Measurements from ENCODE around the gene SMAP2.

SMAP2 gene

DNA sequence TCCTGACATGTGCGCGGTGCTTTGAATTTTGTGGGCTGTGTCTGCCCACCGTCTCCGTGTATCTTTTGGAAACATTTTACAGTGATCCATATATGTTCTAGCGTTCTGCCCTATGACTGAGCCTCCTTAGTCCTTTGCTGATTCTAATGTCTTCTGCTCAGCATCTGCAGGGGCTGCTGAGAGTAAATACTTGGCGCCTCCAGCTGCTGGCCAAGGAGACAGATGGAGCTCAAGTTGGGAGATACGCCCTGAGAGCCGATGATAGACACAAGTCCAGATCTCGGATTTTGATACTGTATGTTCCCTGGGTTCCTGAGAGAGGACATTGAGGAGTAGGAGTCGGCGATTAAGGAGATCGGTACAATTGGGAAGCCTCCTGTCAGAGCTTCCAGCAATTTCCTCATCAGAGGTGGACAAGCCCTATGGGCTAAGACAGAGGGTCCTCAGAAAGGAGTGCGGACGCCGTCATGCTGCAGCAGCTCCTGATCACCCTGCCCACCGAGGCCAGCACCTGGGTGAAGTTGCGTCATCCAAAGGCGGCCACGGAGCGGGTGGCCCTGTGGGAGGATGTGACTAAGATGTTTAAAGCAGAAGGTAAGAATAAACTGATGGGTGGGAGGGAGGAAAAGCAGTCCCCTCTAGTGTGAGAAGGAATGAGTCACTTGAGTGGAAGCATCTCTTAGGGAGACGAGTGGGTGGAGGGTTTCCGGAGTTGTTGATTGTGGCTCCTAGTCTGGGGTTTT lies 77.1 kb downstream of the SMAP2 start:
- no peak for TF ChIP-seq CTCF (IDR thresholded peaks at IDR 0.05; ENCODE audit: low read depth, low read length)
- DNase-seq (ENCODE audit: low read depth in 2 of 2): peak; percentile 49 to 84
- H3K4me3 ChIP-seq (replicated peaks in 1 of 2; ENCODE audit: low read depth in 2 of 2, low read length in 2 of 2): peak overlapping the region; percentile 68 to 77

DNA sequence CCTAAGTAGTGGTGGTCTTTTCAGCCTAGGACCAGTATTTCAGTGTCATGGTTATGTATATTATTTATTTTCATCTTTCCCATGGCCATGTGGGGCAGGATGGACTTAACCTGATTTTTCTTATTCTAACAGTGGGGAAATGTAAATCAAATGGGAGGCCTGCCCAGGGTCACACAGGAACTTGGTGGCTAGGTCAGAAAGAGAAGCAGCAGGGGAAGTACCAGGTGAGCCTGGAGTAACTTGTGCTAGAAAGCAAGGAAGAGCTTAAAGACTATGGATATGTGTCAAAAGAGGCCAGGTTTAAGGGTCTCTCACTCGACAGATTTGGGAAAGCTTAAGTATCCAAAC lies 77.7 kb downstream of the SMAP2 start:
- H3K4me3 ChIP-seq (replicated peaks in 1 of 2; ENCODE audit: low read depth in 2 of 2, low read length in 2 of 2): peak overlapping the region; percentile 68 to 77
- no peak for TF ChIP-seq CTCF (IDR thresholded peaks at IDR 0.05; ENCODE audit: low read depth, low read length)
- no peak for DNase-seq (ENCODE audit: low read depth in 2 of 2)

GRCh38 chr1:40454873-40455272 lies 81.3 kb downstream of the SMAP2 start:
- no peak for DNase-seq (ENCODE audit: low read depth in 2 of 2)
- no peak overlapping the region for H3K4me3 ChIP-seq (replicated peaks in 1 of 2; ENCODE audit: low read depth in 2 of 2, low read length in 2 of 2)
- no peak for TF ChIP-seq CTCF (IDR thresholded peaks at IDR 0.05; ENCODE audit: low read depth, low read length)

- peak in 1 of 2 donors; percentile 25 for DNase-seq (ENCODE audit: low read depth in 2 of 2)
- TF ChIP-seq CTCF (IDR thresholded peaks at IDR 0.05; ENCODE audit: low read depth, low read length): no peak
- no peak overlapping the region for H3K4me3 ChIP-seq (replicated peaks in 1 of 2; ENCODE audit: low read depth in 2 of 2, low read length in 2 of 2)
Observed at GRCh38 chr1:40462956-40463590, 89.5 kb downstream of the SMAP2 start.

GRCh38 chr1:40469327-40469726 lies 95.8 kb downstream of the SMAP2 start:
- no peak for DNase-seq (ENCODE audit: low read depth in 2 of 2)
- no peak overlapping the region for H3K4me3 ChIP-seq (replicated peaks in 1 of 2; ENCODE audit: low read depth in 2 of 2, low read length in 2 of 2)
- no peak for TF ChIP-seq CTCF (IDR thresholded peaks at IDR 0.05; ENCODE audit: low read depth, low read length)
